Muscle of leg (tissue), 11 donors: ENCODE results near the gene RAD51B. TPM values are rescaled to one million over a fixed set of nuclear protein-coding genes. Genes with fewer than 3 reads are reported as not detected.

Experiments used
- DNase-seq: peaks from one replicate; pipeline ENCODE4 v3.0.0; 2013
- H3K27ac ChIP-seq: one replicate; pipeline ENCODE4 v1.5.1; 2013; ENCODE audit warnings: mild to moderate bottlenecking, low read length, control low read depth
- H3K27me3 ChIP-seq: one replicate; pipeline ENCODE4 v1.6.1; 2013; ENCODE audit warnings: low read length; ENCODE audit not compliant: control insufficient read depth, insufficient read depth
- H3K36me3 ChIP-seq: one replicate; pipeline ENCODE4 v1.6.1; 2013; ENCODE audit warnings: low read length; ENCODE audit not compliant: control insufficient read depth, insufficient read depth
- H3K4me1 ChIP-seq: one replicate; pipeline ENCODE4 v1.6.1; 2013; ENCODE audit warnings: low read length; ENCODE audit not compliant: control insufficient read depth, insufficient read depth
- H3K4me3 ChIP-seq: one replicate; pipeline ENCODE4 v1.5.1; 2013; ENCODE audit warnings: low read length, control low read depth
- H3K9me3 ChIP-seq: replicated peaks from 2 replicates; pipeline ENCODE4 v1.6.1; 2013; ENCODE audit warnings: low read depth, low read length; ENCODE audit not compliant: control insufficient read depth
- WGBS: methylation state at CpG from one replicate; pipeline ENCODE4 v1.1.5; 2013; ENCODE audit warnings: missing lambda C conversion rate; ENCODE audit not compliant: insufficient coverage; 5-methylcytosine and 5-hydroxymethylcytosine counted together
- polyA plus RNA-seq, 8 donors: library from polyadenylated mRNA; unstranded; fragments of 120-200 nt; gene quantifications; one replicate each; pipeline versions ENCODE4 v1.2.1 to v1.2.3, GENCODE V29; 2013; ENCODE audit warnings: inconsistent platforms in 1 of 8, low replicate concordance in 1 of 8; ENCODE audit not compliant: insufficient read length in 8 of 8, insufficient read depth in 1 of 8
- total RNA-seq: library from RNA; stranded (reverse); fragments of 120-200 nt; gene quantifications from one replicate; pipeline ENCODE4 v1.2.4, GENCODE V29; 2013

The RAD51B gene
- total and polyA plus RNA-seq, 9 donors, result 6.0 to 16.5 (median 7.2) TPM

DNA sequence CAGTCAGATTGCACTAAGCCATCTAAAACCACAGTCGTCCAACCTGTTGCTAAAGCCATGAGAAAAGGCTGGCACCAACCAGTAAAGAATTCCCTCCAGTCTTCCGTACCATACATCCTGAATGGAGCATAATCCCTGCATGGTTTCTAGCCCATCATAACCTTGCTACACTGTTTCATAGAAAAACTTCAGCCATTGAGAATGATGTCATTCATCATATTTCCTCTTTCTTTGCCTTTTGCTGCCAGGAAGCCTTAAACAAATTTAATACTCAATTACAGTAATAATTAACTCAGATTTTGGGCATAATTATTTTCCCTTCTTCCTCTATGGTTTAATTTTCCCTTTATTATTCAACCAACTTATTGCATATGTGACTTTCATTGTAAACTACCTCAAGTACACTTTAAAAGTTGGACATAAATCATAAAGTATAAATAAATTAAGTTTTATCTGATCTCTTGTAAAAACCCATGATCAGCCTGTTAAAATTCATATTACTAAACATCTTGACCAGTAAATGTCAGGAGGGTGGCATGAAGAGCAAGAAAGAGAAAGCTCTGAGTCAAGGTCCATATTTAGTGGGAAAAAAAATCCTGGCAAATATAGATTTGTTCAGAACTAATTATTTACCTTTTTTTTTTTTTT lies 708.6 kb downstream of the RAD51B start:
- Histone ChIP-seq H3K27ac (peak overlapping the region; percentile 16), H3K4me3 (no peak overlapping the region), H3K36me3 (peaks cover 2% of the 10 kb centered on the region), H3K9me3 (peaks cover 20% of the 10 kb centered on the region), H3K4me1 (peaks cover 24% of the 10 kb centered on the region), H3K27me3 (no peaks in the 10 kb centered on the region)
- DNase-seq, result no peak
- WGBS, result 100% methylated on average over 2 of the region's 2 CpGs

DNA sequence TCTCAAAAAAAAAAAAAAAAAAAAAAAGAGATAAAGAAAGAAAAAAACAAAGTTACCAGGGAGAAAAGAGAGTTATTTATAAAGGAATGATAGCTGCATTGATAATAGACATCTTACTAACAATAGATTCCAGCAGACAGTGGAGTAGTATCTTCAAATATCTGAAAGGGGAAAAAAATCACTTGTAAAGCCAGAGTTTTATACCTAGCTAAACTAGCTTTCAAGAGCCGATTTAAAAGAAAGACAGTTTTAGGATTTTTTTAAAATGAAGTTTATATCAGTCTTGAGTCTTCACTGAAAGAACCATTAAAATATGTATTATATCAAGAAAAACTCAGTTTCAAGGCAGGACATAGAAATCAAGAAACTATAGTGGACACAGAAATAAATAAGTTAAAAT lies 710.9 kb downstream of the RAD51B start:
- DNase-seq, result no peak
- H3K9me3 ChIP-seq, result peaks cover 20% of the 10 kb centered on the region
- WGBS, result no CpG with 5 or more reads among the region's 1 CpG
- H3K27ac ChIP-seq, result no peak overlapping the region
- no peak overlapping the region for H3K4me3 ChIP-seq
- no peaks in the 10 kb centered on the region for H3K27me3 ChIP-seq
- peaks cover 9% of the 10 kb centered on the region for H3K4me1 ChIP-seq
- no peaks in the 10 kb centered on the region for H3K36me3 ChIP-seq

DNA sequence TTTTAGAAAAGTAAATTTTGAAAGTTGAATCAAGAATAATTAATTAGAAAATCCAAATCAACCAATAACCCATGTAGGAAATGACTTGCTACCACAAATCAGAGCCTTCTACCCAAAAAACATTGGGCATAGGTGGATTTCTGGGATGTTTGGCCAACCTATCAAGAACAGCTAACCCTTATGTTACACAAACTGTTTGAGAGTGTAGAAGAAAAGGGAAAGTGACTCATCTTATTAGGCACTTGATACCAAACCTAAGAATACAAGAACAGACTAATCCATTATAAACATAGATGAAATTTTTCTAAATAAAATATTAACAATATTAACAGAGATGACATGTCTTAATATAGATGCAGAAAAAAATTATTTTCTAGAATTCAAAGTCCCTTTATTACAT lies 712.9 kb downstream of the RAD51B start:
- H3K4me1 ChIP-seq, result peaks cover under 1% of the 10 kb centered on the region
- H3K4me3 ChIP-seq, result no peak overlapping the region
- H3K9me3 ChIP-seq, result peaks cover 20% of the 10 kb centered on the region
- H3K36me3 ChIP-seq, result no peaks in the 10 kb centered on the region
- H3K27me3 ChIP-seq, result no peaks in the 10 kb centered on the region
- DNase-seq, result no peak
- no peak overlapping the region for H3K27ac ChIP-seq

DNA sequence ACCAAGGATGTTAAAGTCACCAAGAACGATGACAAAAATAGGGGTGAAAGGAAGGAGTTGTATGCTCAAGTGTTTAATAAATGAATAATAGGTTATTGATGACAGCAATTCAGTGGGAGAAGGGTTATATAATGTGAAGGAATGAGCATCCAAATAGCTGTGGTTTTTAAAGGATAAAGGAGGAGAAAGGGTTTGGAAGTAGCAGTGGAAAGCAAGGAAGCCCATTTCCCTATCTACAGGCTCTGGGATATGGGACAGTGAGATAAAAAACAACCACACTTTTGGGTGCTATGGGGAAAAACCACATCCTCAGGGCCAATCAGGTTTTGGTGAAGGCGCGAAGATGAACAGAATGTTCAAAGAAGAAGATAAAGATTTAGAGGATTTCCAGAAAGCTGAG lies 714.7 kb downstream of the RAD51B start:
- no peaks in the 10 kb centered on the region for H3K27me3 ChIP-seq
- DNase-seq, result no peak
- no peak overlapping the region for H3K4me3 ChIP-seq
- no peak overlapping the region for H3K27ac ChIP-seq
- 100% methylated on average over 1 of the region's 3 CpGs for WGBS
- no peaks in the 10 kb centered on the region for H3K36me3 ChIP-seq
- H3K9me3 ChIP-seq, result peaks cover 14% of the 10 kb centered on the region
- H3K4me1 ChIP-seq, result peaks cover 11% of the 10 kb centered on the region

DNA sequence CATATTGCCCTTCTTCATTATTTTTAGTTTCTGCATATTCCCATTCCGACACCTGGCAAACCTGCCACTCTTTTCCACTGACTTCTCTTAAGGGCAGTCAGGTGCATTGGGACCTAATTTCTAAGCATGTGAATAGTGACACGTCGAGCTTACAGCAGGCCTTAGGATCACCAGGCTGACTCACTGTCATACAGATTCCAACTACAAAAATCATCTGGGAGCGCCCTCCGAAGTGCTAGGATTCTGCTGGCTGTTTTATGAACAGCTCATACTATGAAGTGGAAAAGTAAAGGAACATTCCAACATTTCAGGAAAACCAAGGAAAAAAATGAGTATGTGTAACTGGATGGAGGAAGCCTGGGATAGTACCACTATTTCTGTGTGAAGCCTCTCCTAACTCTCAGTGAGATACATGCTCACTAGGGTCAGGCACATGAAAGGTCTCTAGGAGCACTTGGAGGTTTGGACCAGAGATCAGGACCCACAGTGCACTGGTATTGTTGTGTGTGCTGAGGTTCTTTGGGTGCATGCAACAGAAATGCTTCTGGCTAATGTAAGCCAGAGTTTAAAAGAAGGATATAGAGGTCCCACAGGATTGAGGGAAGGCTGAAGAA lies 715.9 kb downstream of the RAD51B start:
- 100% methylated on average over 1 of the region's 5 CpGs for whole genome bisulfite sequencing
- no peak overlapping the region for H3K4me3 ChIP-seq
- DNase-seq, result peak; percentile 33
- H3K27me3 ChIP-seq, result no peaks in the 10 kb centered on the region
- peaks cover 20% of the 10 kb centered on the region for H3K4me1 ChIP-seq
- peak overlapping the region; percentile 45 for H3K27ac ChIP-seq
- H3K9me3 ChIP-seq, result peaks cover 6% of the 10 kb centered on the region
- no peaks in the 10 kb centered on the region for H3K36me3 ChIP-seq

DNA sequence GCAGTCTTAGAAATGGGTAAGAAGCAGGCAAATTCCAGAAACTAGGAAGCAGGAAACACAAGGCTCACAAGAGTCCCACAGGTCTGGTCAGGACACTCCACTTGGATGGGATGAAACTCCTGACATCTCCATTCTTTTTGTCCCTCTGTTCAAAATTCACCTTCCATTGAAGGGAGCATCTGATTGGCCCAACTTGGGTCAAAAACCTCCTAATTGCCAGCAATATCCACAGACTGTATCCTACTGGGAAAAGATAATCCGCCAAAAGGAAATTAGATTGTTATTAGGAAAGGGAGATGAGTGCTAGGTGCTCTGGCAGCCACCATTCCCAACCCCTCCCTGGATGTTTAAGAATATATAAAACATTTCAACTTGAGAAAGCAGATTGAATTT lies 716.4 kb downstream of the RAD51B start:
- Histone ChIP-seq H3K4me1 (peaks cover 22% of the 10 kb centered on the region), H3K4me3 (no peak overlapping the region), H3K9me3 (peaks cover 6% of the 10 kb centered on the region), H3K36me3 (no peaks in the 10 kb centered on the region), H3K27ac (peak overlapping the region; percentile 45), H3K27me3 (no peaks in the 10 kb centered on the region)
- no CpG with 5 or more reads among the region's 1 CpG for WGBS
- peak; percentile 65 for DNase-seq

DNA sequence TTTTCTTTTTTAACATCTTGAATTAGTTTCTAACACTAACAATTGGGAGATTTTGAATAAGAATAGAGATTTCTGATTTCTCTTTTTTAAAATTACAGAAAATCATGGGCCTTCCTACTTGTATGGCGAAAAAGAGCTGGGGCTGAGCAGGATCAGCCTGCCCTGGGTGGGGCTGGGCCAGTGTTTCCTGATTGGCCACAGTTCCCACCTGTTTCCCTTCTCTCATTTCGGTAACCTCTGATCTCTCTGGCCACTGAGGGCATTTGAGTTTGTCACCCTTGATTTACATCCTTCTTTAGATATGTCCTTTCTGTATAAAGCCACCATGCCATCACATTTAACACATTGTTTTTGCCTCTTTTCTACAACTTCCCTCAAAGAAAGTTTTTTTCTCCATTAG lies 719.1 kb downstream of the RAD51B start:
- no peaks in the 10 kb centered on the region for H3K27me3 ChIP-seq
- WGBS, result 80% methylated on average over 2 of the region's 2 CpGs
- H3K4me1 ChIP-seq, result peaks cover 29% of the 10 kb centered on the region
- no peak for DNase-seq
- no peaks in the 10 kb centered on the region for H3K36me3 ChIP-seq
- no peak overlapping the region for H3K27ac ChIP-seq
- no peak overlapping the region for H3K4me3 ChIP-seq
- H3K9me3 ChIP-seq, result no peaks in the 10 kb centered on the region

DNA sequence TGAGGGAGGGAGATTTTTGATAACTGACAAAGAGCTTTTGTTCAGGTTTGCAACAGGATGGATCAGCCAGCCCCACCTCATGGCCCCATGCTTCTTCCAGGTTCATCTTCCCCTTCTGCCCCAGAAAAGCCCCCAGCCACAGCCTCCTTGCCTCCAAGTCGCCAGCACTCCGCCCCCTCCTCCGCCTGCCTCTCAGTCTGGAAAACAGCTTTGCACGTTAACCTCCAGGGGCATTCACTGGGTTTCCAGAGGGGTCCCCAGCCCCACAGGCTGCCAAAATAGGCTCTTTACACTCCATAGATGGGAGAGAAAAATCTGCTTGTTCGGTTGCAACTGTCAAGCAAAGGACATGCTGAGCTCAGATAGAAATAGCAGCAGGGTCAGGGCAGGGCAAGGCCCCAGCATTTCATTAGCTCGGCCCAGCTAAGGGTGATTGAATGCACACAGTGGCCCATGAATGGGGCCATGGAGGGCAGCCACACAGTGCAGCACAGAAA lies 719.7 kb downstream of the RAD51B start:
- peak overlapping the region; percentile 77 for H3K27ac ChIP-seq
- 42% methylated on average over 6 of the region's 6 CpGs for WGBS
- peaks cover 32% of the 10 kb centered on the region for H3K4me1 ChIP-seq
- H3K4me3 ChIP-seq, result no peak overlapping the region
- H3K9me3 ChIP-seq, result no peaks in the 10 kb centered on the region
- no peaks in the 10 kb centered on the region for H3K36me3 ChIP-seq
- H3K27me3 ChIP-seq, result no peaks in the 10 kb centered on the region
- DNase-seq, result peak; percentile 61

DNA sequence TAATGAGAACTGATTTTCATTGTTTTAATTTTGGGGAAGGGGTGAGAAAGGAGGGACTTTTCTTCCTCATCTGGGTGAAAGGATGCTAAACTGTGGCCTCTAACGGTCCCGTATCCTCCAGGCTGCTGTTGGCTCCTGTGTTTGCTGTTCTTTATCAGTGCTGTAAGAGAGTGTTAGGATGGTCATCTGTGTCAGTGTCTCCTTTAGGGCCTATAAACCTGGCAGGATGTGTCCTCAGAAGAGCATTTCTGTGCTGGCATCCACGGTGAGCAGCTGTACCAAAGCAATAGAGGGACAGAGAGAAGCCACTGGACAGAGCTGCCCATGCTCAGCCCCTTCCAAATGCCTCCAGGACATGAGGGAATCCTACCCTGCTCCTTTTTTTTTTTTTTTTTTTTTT lies 720.2 kb downstream of the RAD51B start:
- Histone ChIP-seq H3K27ac (peak overlapping the region; percentile 77), H3K9me3 (no peaks in the 10 kb centered on the region), H3K4me3 (no peak overlapping the region), H3K27me3 (no peaks in the 10 kb centered on the region), H3K36me3 (no peaks in the 10 kb centered on the region), H3K4me1 (peaks cover 37% of the 10 kb centered on the region)
- WGBS, result no CpG with 5 or more reads among the region's 3 CpGs
- peak; percentile 30 for DNase-seq

DNA sequence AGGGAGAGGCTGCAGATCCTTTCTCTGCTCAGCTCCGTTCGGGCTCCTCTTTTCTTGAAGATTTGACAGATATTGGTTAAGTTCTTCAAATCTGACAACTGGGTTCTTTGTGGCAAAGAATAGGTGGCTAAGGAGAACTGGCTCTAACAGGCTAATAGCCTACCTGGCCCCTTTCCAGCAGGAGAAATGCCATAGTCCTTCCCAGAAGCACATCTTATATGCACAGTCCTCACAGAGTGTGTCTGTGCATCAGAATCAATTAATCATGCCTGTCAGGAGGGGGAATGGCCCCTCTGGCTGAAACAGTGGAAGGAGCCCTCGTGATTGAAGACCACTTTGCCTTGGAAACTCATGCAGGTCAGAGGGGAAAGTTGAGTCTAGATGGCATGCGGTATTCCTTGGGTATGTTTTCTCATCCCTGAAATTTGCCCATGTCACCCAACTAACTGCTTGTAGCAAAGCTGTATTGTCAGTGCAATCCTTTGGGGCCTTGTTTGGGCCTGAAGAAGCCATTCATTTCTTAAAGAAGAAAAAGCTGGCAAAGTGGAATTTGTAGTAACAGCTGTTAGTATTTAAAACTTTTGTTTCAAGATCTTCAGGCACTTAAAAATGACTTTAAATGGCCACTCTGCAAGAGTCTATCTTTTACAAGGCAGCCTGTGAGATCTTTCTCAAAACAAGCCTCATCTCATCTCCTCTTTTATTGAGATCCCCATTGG lies 721.8 kb downstream of the RAD51B start:
- Histone ChIP-seq H3K9me3 (no peaks in the 10 kb centered on the region), H3K27ac (peak overlapping the region; percentile 65), H3K36me3 (no peaks in the 10 kb centered on the region), H3K4me3 (no peak overlapping the region), H3K27me3 (no peaks in the 10 kb centered on the region), H3K4me1 (peaks cover 43% of the 10 kb centered on the region)
- DNase-seq, result peak; percentile 59
- no CpG with 5 or more reads among the region's 4 CpGs for WGBS
